Activated CD4-positive, alpha-beta memory T cell treated with anti-CD3 and anti-CD28 coated beads for 36 hours (primary cell): ENCODE measurements around the gene WFDC12. TPM values are rescaled to one million over a fixed set of nuclear protein-coding genes. Genes with fewer than 3 reads are reported as not detected.
"Not testable (repeated sequence)": the region's sequence is repeated elsewhere in the genome, so short reads cannot be mapped to it uniquely, and the experiment has no call there.

Source experiments
- CTCF ChIA-PET: fragments of 350-600 bp; sonication (Branson Sonifier 250); formaldehyde crosslinking; loops from one replicate; lab custom pipeline; 2021; ENCODE audit warnings: antibody characterized with exemption, inconsistent platforms; lab: Charles Lee
- POLR2A ChIA-PET: fragments of 350-600 bp; sonication (Branson Sonifier 250); formaldehyde crosslinking; loops from one replicate; lab custom pipeline; 2021; ENCODE audit warnings: antibody characterized with exemption; lab: Charles Lee
- DNase-seq: peaks from one replicate; pipeline ENCODE4 v3.0.0-alpha.2; 2020
- H3K27ac Mint-ChIP-seq: one replicate; pipeline ENCODE4 v1.8.0; 2021; ENCODE audit warnings: mixed read lengths
- H3K27me3 Mint-ChIP-seq: one replicate; pipeline ENCODE4 v1.8.0; 2021; ENCODE audit warnings: mixed read lengths
- H3K36me3 Mint-ChIP-seq: one replicate; pipeline ENCODE4 v1.8.0; 2021; ENCODE audit warnings: mixed read lengths
- H3K4me1 Mint-ChIP-seq: one replicate; pipeline ENCODE4 v1.8.0; 2021; ENCODE audit warnings: low read depth, mixed read lengths
- H3K4me3 Mint-ChIP-seq: one replicate; pipeline ENCODE4 v1.8.0; 2021; ENCODE audit warnings: mild to moderate bottlenecking, mixed read lengths
- H3K9me3 Mint-ChIP-seq: one replicate; pipeline ENCODE4 v1.8.0; 2021; ENCODE audit warnings: mixed read lengths
- intact Hi-C: fragments of 100-400 bp; cut with micrococcal nuclease; formaldehyde crosslinking; loops from one replicate; pipeline ENCODE4 v1.15.1; 2023
- total RNA-seq, 2 experiments: library from RNA; stranded (reverse); gene quantifications; one replicate each; pipeline ENCODE4 v1.2.3, GENCODE V29; 2021

The WFDC12 gene, protein sequence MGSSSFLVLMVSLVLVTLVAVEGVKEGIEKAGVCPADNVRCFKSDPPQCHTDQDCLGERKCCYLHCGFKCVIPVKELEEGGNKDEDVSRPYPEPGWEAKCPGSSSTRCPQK
- total RNA-seq, result not detected

DNA sequence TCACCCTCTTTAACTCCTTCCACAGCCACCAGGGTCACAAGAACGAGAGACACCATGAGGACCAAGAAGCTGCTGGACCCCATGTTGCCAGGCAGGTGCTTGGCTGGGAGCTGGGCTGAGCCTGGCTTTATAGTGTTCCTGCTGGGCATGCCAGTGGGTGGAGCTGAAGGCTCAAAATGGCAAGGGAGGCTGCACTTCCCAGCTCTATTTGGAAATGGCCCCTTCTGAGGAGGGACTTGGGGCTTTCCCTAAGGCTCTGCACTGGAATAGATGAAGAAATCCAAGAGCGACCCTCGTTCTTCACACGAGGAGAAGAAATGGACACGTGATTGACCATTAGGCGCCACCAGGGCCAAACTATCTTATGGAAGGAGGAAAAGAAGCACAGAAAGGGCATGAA is at the start of gene WFDC12:
Gene WFDC12 (minus strand): TSS at position 101 of the 400 bp plus-strand sequence. CDS start 18 bp downstream, at position 83.
- H3K36me3 Mint-ChIP-seq, result no peaks in the 10 kb centered on the region
- H3K9me3 Mint-ChIP-seq, result no peaks in the 10 kb centered on the region
- H3K27ac Mint-ChIP-seq, result no peak within 1 kb of the TSS
- POLR2A ChIA-PET, result no interaction called here
- CTCF ChIA-PET, result interaction anchor here (1.4 to 1.9 kb wide), 2 partner anchors 12 to 167 kb away, joined by 3 to 5 read pairs; no protein-coding TSS in a partner anchor
- intact Hi-C loops, result no loop called here
- H3K4me3 Mint-ChIP-seq, result no peak within 1 kb of the TSS
- no peaks in the 10 kb centered on the region for H3K4me1 Mint-ChIP-seq
- no peak for DNase-seq
- H3K27me3 Mint-ChIP-seq, result peaks cover 24% of the 10 kb centered on the region

DNA sequence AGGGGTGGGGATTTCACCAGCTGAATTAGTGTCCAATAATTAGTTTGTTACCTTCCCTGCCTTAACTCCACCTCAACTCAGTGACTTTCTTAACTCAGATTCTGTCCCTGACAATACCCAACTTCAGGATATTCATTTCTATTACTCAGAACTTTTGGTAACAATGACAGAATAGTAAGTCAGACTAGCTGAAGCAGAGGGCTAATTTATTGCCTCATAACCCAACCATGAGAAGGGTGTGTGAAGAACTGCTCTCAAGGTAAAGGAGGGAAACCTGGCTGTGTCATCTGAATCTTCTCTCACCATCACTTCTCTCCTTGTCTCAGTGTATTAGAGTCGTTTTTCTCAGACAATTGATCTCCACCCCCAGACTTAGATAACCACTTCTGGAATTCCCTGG is 49.3 kb upstream of the WFDC12 start:
- ChIA-PET POLR2A (no interaction called here), CTCF (no interaction called here)
- no peaks in the 10 kb centered on the region for H3K4me1 Mint-ChIP-seq
- no peak overlapping the region for H3K4me3 Mint-ChIP-seq
- H3K27me3 Mint-ChIP-seq, result peaks cover 11% of the 10 kb centered on the region
- no peaks in the 10 kb centered on the region for H3K36me3 Mint-ChIP-seq
- no peak for DNase-seq
- intact Hi-C loops, result no loop called here
- no peak overlapping the region for H3K27ac Mint-ChIP-seq
- peaks cover 2% of the 10 kb centered on the region for H3K9me3 Mint-ChIP-seq

DNA sequence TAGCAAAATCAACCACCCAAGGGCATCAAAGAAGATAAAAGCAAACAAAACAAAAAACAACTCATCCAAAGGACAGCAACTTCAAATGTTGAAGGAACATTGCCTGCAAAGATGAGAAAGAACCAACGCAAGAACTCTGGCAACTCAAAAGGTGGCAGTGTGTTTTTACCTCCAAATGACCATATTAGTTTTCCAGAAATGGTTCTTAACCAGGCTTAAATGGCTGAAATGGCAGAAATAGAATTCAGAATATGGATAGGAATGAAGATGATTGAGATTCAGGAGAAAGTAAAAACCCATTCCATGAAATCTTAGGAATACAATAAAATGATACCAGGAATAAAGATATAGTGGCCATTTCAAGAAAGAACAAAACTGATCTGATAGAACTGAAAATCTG is 40.6 kb upstream of the WFDC12 start:
- H3K9me3 Mint-ChIP-seq, result peaks cover 4% of the 10 kb centered on the region
- peaks cover 29% of the 10 kb centered on the region for H3K27me3 Mint-ChIP-seq
- POLR2A ChIA-PET, result no interaction called here

DNA sequence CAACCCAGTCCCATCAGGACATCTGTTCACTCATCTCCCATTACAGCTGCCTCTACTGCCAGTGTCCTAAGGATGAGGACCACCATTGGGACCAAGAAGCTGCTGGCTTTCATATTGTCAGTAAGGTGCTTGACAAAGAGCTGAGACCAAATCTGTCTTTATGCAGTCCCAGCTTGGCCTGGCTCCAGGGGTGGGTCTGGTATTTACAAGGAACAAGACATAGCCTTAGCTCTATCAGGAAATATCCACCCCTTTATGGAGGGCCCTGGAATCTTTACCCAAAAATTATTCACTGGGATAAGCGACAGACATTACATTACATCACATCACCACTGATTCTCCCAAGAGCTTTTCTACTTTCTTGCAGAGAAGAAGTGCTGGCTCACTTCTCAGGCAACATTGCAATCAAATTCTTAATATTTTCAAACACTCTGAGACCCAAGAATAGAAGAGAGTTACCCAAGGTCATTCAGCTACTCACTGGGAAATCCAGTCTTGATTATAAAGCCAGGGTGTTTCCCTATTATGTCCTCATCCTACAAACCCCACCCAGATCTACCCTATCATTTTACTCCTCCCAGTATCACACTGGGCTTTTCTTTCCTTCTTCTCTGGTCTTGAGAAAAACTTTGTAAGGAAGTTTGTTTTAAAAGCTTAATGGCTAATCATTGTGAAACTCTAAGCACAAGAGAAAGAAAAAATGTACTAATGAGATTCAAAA is 39.0 kb upstream of the WFDC12 start:
- no peaks in the 10 kb centered on the region for H3K4me1 Mint-ChIP-seq
- H3K27me3 Mint-ChIP-seq, result peaks cover 32% of the 10 kb centered on the region
- peaks cover 16% of the 10 kb centered on the region for H3K9me3 Mint-ChIP-seq
- CTCF ChIA-PET, result interaction anchor here (0.6 to 1.6 kb wide), 4 partner anchors 18 to 131 kb away, joined by 3 to 5 read pairs (median 4); no protein-coding TSS in a partner anchor
- POLR2A ChIA-PET, result no interaction called here
- no peak overlapping the region for H3K27ac Mint-ChIP-seq
- H3K36me3 Mint-ChIP-seq, result peaks cover 3% of the 10 kb centered on the region
- no peak overlapping the region for H3K4me3 Mint-ChIP-seq
- intact Hi-C loops, result no loop called here
- DNase-seq, result no peak

More for the DNA sequence above, 40.6 kb upstream of the WFDC12 start:
- CTCF ChIA-PET, result interaction anchor here (0.8 to 1.6 kb wide), 2 partner anchors 26 to 331 kb away, joined by 3 to 4 read pairs; no protein-coding TSS in a partner anchor
- no peak overlapping the region for H3K27ac Mint-ChIP-seq
- no peak for DNase-seq
- no peaks in the 10 kb centered on the region for H3K4me1 Mint-ChIP-seq
- peaks cover 2% of the 10 kb centered on the region for H3K36me3 Mint-ChIP-seq
- no peak overlapping the region for H3K4me3 Mint-ChIP-seq
- intact Hi-C loops, result no loop called here

DNA sequence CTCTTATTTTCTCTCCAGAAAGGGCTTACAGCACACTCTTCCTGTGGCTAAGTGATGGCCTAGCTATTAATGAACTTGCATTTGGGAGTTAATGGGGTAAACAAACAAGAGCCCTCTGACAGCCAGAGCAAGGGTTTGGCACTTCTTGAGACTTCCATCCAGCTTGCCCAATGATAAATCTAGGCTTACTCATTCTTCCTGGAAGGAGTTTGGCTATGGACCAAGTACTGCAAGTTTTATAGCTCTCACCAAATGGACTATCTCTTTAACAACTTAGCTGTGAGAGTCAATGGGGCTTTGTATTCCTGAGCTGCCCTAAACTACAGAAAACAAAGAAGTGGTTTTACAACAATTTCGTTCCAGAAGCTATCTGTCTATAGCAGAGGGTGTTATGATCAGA is 33.7 kb upstream of the WFDC12 start:
- POLR2A ChIA-PET, result no interaction called here
- H3K27ac Mint-ChIP-seq, result no peak overlapping the region
- H3K36me3 Mint-ChIP-seq, result peaks cover 3% of the 10 kb centered on the region
- H3K27me3 Mint-ChIP-seq, result peaks cover 39% of the 10 kb centered on the region
- H3K4me3 Mint-ChIP-seq, result no peak overlapping the region
- DNase-seq, result no peak
- H3K4me1 Mint-ChIP-seq, result no peaks in the 10 kb centered on the region
- peaks cover 18% of the 10 kb centered on the region for H3K9me3 Mint-ChIP-seq
- CTCF ChIA-PET, result interaction anchor here (1.5 kb wide), 1 partner anchor 19 kb away, joined by 6 read pairs; no protein-coding TSS in a partner anchor
- intact Hi-C loops, result no loop called here

DNA sequence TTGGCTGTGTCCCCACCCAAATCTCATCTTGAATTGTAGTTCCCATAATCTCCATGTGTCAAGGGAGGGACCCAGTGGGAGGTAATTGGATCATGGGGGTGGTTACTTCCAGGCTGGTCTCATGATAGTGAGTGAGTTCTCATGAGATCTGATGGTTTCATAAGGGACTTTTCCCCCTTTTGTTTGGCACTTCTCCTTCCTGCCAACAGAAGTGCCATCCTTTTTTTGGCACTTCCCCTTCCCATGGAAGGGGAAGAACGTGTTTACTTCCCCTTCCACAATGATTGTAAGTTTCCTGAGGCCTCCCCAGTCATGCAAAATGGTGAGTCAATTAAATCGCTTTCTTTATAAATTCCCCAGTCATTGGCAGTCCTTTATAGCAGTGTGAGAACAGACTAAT is 32.4 kb upstream of the WFDC12 start:
- Mint-ChIP-seq H3K4me1 (no peaks in the 10 kb centered on the region), H3K27me3 (peaks cover 36% of the 10 kb centered on the region), H3K36me3 (peaks cover 3% of the 10 kb centered on the region), H3K4me3 (no peak overlapping the region), H3K27ac (no peak overlapping the region), H3K9me3 (peaks cover 13% of the 10 kb centered on the region)
- ChIA-PET CTCF (no interaction called here), POLR2A (no interaction called here)
- no peak for DNase-seq
- intact Hi-C loops, result no loop called here

DNA sequence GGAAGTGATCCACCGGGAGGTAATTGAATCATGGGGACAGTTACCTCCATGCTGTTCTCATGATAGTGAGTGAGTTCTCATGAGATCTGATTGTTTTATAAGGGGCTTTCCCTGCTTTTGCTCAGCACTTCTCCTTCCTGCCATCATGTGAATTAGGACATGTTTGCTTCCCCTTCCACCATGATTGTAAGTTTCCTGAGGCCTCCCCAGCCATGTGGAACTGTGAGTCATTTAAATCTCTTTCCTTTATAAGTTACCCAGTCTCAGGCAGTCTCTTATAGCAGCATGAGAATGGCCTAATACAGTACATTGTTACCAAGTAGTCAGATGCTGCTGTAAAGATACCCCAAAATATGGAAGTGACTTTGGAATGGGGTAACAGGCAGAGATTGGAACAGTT is 30.5 kb upstream of the WFDC12 start:
- CTCF ChIA-PET, result interaction anchor here (0.6 kb wide), 1 partner anchor 544 kb away, joined by 3 read pairs; no protein-coding TSS in a partner anchor
- H3K4me1 Mint-ChIP-seq, POLR2A ChIA-PET, H3K36me3 Mint-ChIP-seq, intact Hi-C loops, H3K4me3 Mint-ChIP-seq, DNase-seq, H3K27ac Mint-ChIP-seq: not testable (repeated sequence)
- H3K9me3 Mint-ChIP-seq, result peaks cover 13% of the 10 kb centered on the region
- peaks cover 34% of the 10 kb centered on the region for H3K27me3 Mint-ChIP-seq

DNA sequence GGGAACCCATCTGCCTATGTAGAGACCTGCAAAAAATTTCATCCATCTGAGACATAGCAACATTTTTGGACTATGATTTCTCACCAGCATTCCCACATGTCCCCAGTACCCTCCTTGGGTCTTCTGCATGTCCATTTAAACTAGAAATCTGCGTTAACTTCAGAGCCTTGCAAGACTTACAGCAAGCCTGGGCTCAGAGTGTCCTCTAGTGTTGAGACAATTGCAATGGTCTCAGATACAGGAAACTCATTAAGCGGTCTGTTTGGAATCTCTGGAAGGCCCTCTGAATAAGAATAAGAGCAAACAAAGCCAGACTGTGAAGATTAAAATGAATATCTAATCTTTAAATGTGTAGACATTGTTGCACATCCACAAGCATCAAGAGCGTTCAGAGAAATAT is 29.9 kb upstream of the WFDC12 start:
- ChIA-PET POLR2A (no interaction called here), CTCF (interaction anchor here (0.6 to 1.0 kb wide), 2 partner anchors 139 to 544 kb away, joined by 3 to 4 read pairs; no protein-coding TSS in a partner anchor)
- Mint-ChIP-seq H3K27ac (no peak overlapping the region), H3K9me3 (peaks cover 11% of the 10 kb centered on the region), H3K4me3 (no peak overlapping the region), H3K27me3 (peaks cover 37% of the 10 kb centered on the region), H3K36me3 (peaks cover 1% of the 10 kb centered on the region), H3K4me1 (no peaks in the 10 kb centered on the region)
- intact Hi-C loops, result no loop called here
- no peak for DNase-seq

DNA sequence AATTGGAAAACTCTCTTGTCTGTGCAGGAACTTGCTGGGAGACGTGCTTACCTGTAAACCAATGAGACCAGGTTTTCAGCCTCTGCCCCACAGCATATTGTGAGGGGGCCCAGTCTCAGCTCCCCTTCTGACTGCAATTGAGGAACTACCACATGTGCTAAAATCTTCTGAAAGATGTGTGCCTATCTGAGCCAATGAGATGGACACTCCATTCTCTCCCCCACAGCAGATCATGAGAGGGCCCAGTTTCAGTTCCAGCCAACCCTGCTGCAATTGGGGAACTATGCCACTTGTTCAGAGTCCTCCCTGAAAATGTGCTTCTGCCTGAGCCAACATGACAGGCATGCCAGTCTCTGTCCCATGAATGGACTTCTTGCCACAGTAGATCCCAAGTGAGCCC is 29.5 kb upstream of the WFDC12 start:
- CTCF ChIA-PET, result interaction anchor here (1.0 kb wide), 1 partner anchor 139 kb away, joined by 4 read pairs; no protein-coding TSS in a partner anchor
- POLR2A ChIA-PET, result no interaction called here
- H3K9me3 Mint-ChIP-seq, result peaks cover 7% of the 10 kb centered on the region
- no peak overlapping the region for H3K4me3 Mint-ChIP-seq
- no peak for DNase-seq
- intact Hi-C loops, result no loop called here
- H3K4me1 Mint-ChIP-seq, result no peaks in the 10 kb centered on the region
- H3K27me3 Mint-ChIP-seq, result peaks cover 37% of the 10 kb centered on the region
- no peak overlapping the region for H3K27ac Mint-ChIP-seq
- no peaks in the 10 kb centered on the region for H3K36me3 Mint-ChIP-seq

DNA sequence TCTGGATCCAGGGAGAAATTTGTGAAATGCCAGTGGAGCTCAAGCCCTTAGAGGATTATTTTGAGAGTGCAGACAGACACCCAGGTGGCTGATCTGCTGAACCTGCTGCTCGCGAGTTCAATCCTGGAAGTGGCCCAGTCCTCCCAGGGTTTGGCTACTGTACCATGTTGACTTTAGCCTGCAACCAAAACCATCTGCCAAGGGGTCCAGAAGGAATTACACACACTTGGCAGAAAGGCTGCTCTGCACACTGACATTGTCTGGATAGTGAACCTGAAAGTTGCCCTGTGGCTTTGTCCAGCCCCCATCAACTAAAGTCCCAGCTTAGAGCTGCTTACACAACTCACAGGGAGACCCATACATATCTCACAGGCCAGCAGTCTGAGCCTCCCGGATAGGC is 28.9 kb upstream of the WFDC12 start:
- Mint-ChIP-seq H3K36me3 (no peaks in the 10 kb centered on the region), H3K9me3 (peaks cover under 1% of the 10 kb centered on the region), H3K4me1 (no peaks in the 10 kb centered on the region), H3K27ac (no peak overlapping the region), H3K4me3 (no peak overlapping the region), H3K27me3 (peaks cover 31% of the 10 kb centered on the region)
- CTCF ChIA-PET, result interaction anchor here (1.0 kb wide), 1 partner anchor 140 kb away, joined by 4 read pairs; no protein-coding TSS in a partner anchor
- DNase-seq, result no peak
- intact Hi-C loops, result no loop called here
- POLR2A ChIA-PET, result no interaction called here

DNA sequence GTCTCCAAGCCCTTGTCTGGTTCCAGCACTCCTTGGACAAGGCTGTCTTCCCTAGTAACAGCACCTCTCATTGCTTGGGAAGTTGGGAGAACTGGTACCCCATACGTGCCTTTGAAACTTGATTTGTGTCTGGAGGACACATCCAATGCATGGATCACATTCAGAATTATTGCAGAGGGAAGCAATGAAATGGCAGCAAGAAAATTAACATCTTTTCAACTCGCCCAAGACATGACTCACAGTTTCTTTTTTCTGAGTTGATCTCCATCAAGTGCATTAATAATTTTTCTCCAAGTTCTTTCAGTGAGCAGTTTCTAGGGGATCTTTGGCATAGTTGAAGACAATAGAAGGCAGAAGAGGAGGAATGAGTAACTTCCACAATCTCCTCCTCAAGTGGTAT is 28.1 kb upstream of the WFDC12 start:
- Mint-ChIP-seq H3K36me3 (no peaks in the 10 kb centered on the region), H3K27me3 (peaks cover 31% of the 10 kb centered on the region), H3K4me3 (no peak overlapping the region), H3K4me1 (no peaks in the 10 kb centered on the region), H3K27ac (no peak overlapping the region), H3K9me3 (no peaks in the 10 kb centered on the region)
- ChIA-PET POLR2A (no interaction called here), CTCF (no interaction called here)
- intact Hi-C loops, result no loop called here
- no peak for DNase-seq

DNA sequence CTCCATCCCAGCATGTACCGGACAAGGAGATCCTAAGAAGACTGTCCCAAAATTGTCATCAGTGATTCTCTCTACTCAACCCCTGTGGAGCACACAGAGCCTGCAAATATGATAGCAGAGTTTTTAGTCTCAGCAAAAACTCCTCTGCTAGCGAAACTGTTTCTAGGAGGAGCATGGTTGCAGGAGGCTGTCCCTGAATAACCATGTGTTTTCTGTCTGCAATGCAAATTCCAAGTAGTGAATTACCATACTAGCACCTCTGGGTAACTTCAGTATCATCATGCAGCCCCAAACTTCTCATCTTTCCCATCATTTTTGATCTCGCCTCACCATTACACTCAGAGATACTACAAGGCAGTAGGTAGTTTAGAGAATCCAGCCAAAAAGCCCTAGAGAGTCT is 24.8 kb upstream of the WFDC12 start:
- intact Hi-C loops, result no loop called here
- Mint-ChIP-seq H3K4me3 (no peak overlapping the region), H3K27me3 (peaks cover 16% of the 10 kb centered on the region), H3K27ac (no peak overlapping the region), H3K9me3 (no peaks in the 10 kb centered on the region), H3K4me1 (no peaks in the 10 kb centered on the region), H3K36me3 (no peaks in the 10 kb centered on the region)
- ChIA-PET POLR2A (no interaction called here), CTCF (interaction anchor here (2.3 kb wide), 1 partner anchor 10 kb away, joined by 6 read pairs; no protein-coding TSS in a partner anchor)
- DNase-seq, result no peak
